ENCODE data around the gene HHIPL1. TPM values are rescaled to one million over a fixed set of nuclear protein-coding genes. Genes with fewer than 3 reads are reported as not detected.

Gene HHIPL1
- total RNA-seq, 1 experiment from 2014 or later, result not detected

GRCh38 chr14:99601361-99601831 lies 43.5 kb upstream of the HHIPL1 start:
- no peaks in the 10 kb centered on the region for H3K27me3 Mint-ChIP-seq (ENCODE audit: unreplicated experiment)
- peaks cover 46% of the 10 kb centered on the region for H3K4me1 Mint-ChIP-seq (ENCODE audit: low read depth, unreplicated experiment)
- intact Hi-C loops (cut with micrococcal nuclease; ENCODE audit: unreplicated experiment), result loop anchor here (5.0 kb wide), 1 partner anchor 39 kb away; no protein-coding TSS in a partner anchor
- DNase-seq, result no peak
- H3K27ac Mint-ChIP-seq (ENCODE audit: unreplicated experiment), result no peak overlapping the region
- peak overlapping the region; percentile 89 for H3K4me3 Mint-ChIP-seq (ENCODE audit: low read depth, unreplicated experiment)
- CTCF ChIA-PET, result interaction anchor here (0.6 to 2.0 kb wide), 4 partner anchors 9 to 37 kb away, joined by 4 to 8 read pairs (median 7); no protein-coding TSS in a partner anchor
- no TSS peak for BruUV-seq (replicated peaks)
- H3K9me3 Mint-ChIP-seq (ENCODE audit: low read depth, unreplicated experiment), result no peaks in the 10 kb centered on the region
- peaks cover 39% of the 10 kb centered on the region for H3K36me3 Mint-ChIP-seq (ENCODE audit: insufficient read depth, unreplicated experiment)
- no peak for TF ChIP-seq CTCF (IDR thresholded peaks at IDR 0.05; ENCODE audit: unreplicated experiment)

- peak; percentile 38 for DNase-seq
- Mint-ChIP-seq H3K27me3 (ENCODE audit: unreplicated experiment) (no peaks in the 10 kb centered on the region), H3K36me3 (ENCODE audit: insufficient read depth, unreplicated experiment) (peaks cover 39% of the 10 kb centered on the region), H3K27ac (ENCODE audit: unreplicated experiment) (no peak overlapping the region), H3K4me3 (ENCODE audit: low read depth, unreplicated experiment) (peak overlapping the region; percentile 89), H3K9me3 (ENCODE audit: low read depth, unreplicated experiment) (no peaks in the 10 kb centered on the region), H3K4me1 (ENCODE audit: low read depth, unreplicated experiment) (peaks cover 37% of the 10 kb centered on the region)
- intact Hi-C loops (cut with micrococcal nuclease; ENCODE audit: unreplicated experiment), result loop anchor here (5.0 kb wide), 1 partner anchor 40 kb away; no protein-coding TSS in a partner anchor
- CTCF ChIA-PET, result interaction anchor here (0.6 to 2.0 kb wide), 6 partner anchors 10 to 38 kb away, joined by 4 to 8 read pairs (median 5); no protein-coding TSS in a partner anchor
- no peak for TF ChIP-seq CTCF (IDR thresholded peaks at IDR 0.05; ENCODE audit: unreplicated experiment)
- TSS peak; percentile 45 for BruUV-seq (replicated peaks)
Measured at GRCh38 chr14:99602054-99602787, 42.7 kb upstream of the HHIPL1 start.

- TF ChIP-seq CTCF (IDR thresholded peaks at IDR 0.05; ENCODE audit: unreplicated experiment), result no peak
- BruUV-seq (replicated peaks), result no TSS peak
- Mint-ChIP-seq H3K27ac (ENCODE audit: unreplicated experiment) (no peak overlapping the region), H3K4me3 (ENCODE audit: low read depth, unreplicated experiment) (peak overlapping the region; percentile 89), H3K27me3 (ENCODE audit: unreplicated experiment) (no peaks in the 10 kb centered on the region), H3K4me1 (ENCODE audit: low read depth, unreplicated experiment) (peaks cover 30% of the 10 kb centered on the region), H3K36me3 (ENCODE audit: insufficient read depth, unreplicated experiment) (peaks cover 39% of the 10 kb centered on the region), H3K9me3 (ENCODE audit: low read depth, unreplicated experiment) (no peaks in the 10 kb centered on the region)
- intact Hi-C loops (cut with micrococcal nuclease; ENCODE audit: unreplicated experiment), result loop anchor here (5.0 kb wide), 1 partner anchor 41 kb away; no protein-coding TSS in a partner anchor
- DNase-seq, result no peak
- CTCF ChIA-PET, result interaction anchor here (1.1 to 2.0 kb wide), 3 partner anchors 23 to 40 kb away, joined by 3 to 6 read pairs (median 5); no protein-coding TSS in a partner anchor
Measured at GRCh38 chr14:99602788-99603415, 42.0 kb upstream of the HHIPL1 start.

- Mint-ChIP-seq H3K27me3 (ENCODE audit: unreplicated experiment) (no peaks in the 10 kb centered on the region), H3K4me1 (ENCODE audit: low read depth, unreplicated experiment) (peaks cover 29% of the 10 kb centered on the region), H3K27ac (ENCODE audit: unreplicated experiment) (peak within 1 kb of the TSS; percentile 14), H3K9me3 (ENCODE audit: low read depth, unreplicated experiment) (no peaks in the 10 kb centered on the region), H3K4me3 (ENCODE audit: low read depth, unreplicated experiment) (peak within 1 kb of the TSS; percentile 89), H3K36me3 (ENCODE audit: insufficient read depth, unreplicated experiment) (peaks cover 39% of the 10 kb centered on the region)
- no TSS peak for BruUV-seq (replicated peaks)
- CTCF ChIA-PET, result interaction anchor here (1.1 to 1.4 kb wide), 3 partner anchors 24 to 41 kb away, joined by 3 to 5 read pairs (median 3); no protein-coding TSS in a partner anchor
- no peak for TF ChIP-seq CTCF (IDR thresholded peaks at IDR 0.05; ENCODE audit: unreplicated experiment)
- intact Hi-C loops (cut with micrococcal nuclease; ENCODE audit: unreplicated experiment), result loop anchor here (2.0 to 5.0 kb wide), 2 partner anchors 29 to 41 kb away; no protein-coding TSS in a partner anchor
- DNase-seq, result peak; percentile 52
Measured at GRCh38 chr14:99603471-99604277, 41.3 kb upstream of the HHIPL1 start, which contains the start of gene CCDC85C. CCDC85C (minus strand) TSS chr14:99604207; CDS start chr14:99603959, 248 bp downstream.
